Liver (tissue), 3 donors: Measurements from ENCODE around the gene PLEKHO2.
A peak's percentile ranks its signal among the peaks of the same experiment; 100 is the strongest.

Experiments
- CTCF ChIP-seq: fragments of 150-350 bp; IDR thresholded peaks from 2 replicates; pipeline ENCODE4 v1.5.1; 2017; ENCODE audit warnings: improper control_type of control experiment, low read depth, low read length; ENCODE audit not compliant: missing input control
- GABPA ChIP-seq, 2 donors: IDR thresholded peaks in 1 of 2; conservative IDR thresholded peaks in 1 of 2; 2 replicates each; pipeline ENCODE4 v1.6.1; 2016; ENCODE audit warnings: antibody characterized with exemption in 2 of 2, mild to moderate bottlenecking in 1 of 2, moderate library complexity in 1 of 2
- JUND ChIP-seq, 2 donors: IDR thresholded peaks; 2 replicates each; pipeline ENCODE4 v1.6.1; 2016; ENCODE audit warnings: antibody characterized with exemption in 2 of 2
- MAX ChIP-seq: IDR thresholded peaks from 2 replicates; pipeline ENCODE4 v1.6.1; 2016; ENCODE audit warnings: antibody characterized with exemption
- RAD21 ChIP-seq, 2 donors: IDR thresholded peaks; 2 replicates each; pipeline ENCODE4 v1.6.1; 2016; ENCODE audit warnings: antibody characterized with exemption in 2 of 2, mild to moderate bottlenecking in 2 of 2
- REST ChIP-seq: IDR thresholded peaks from 2 replicates; pipeline ENCODE4 v1.6.1; 2016; ENCODE audit warnings: antibody characterized with exemption, mild to moderate bottlenecking
- TAF1 ChIP-seq: conservative IDR thresholded peaks from 2 replicates; pipeline ENCODE4 v1.6.1; 2016; ENCODE audit warnings: antibody characterized with exemption, mild to moderate bottlenecking
- donor health status: healthy.
- donor health status: healthy.

- TF ChIP-seq REST (peak; percentile 2), CTCF (no peak), GABPA (IDR thresholded peaks at IDR 0.05 in 1 of 2, conservative IDR thresholded peaks at IDR 0.05 in 1 of 2) (no peak), MAX (no peak), TAF1 (no peak), JUND (IDR thresholded peaks at IDR 0.05) (no peak), RAD21 (IDR thresholded peaks at IDR 0.05) (no peak)
Measured at GRCh38 chr15:64841060-64841343, 713 bp upstream of the PLEKHO2 start.
